Non-pigmented ciliary epithelial cell (primary cell): Measurements from ENCODE around the gene MACC1.

ENCODE experiments used
- DNase-seq: peaks from one replicate; pipeline ENCODE4 v3.0.0-alpha.2; 2010; ENCODE audit warnings: low read depth

The MACC1 gene

GRCh38 chr7:20172736-20173334 is 44.3 kb downstream of the MACC1 start:
- DNase-seq = peak; percentile 38

DNA sequence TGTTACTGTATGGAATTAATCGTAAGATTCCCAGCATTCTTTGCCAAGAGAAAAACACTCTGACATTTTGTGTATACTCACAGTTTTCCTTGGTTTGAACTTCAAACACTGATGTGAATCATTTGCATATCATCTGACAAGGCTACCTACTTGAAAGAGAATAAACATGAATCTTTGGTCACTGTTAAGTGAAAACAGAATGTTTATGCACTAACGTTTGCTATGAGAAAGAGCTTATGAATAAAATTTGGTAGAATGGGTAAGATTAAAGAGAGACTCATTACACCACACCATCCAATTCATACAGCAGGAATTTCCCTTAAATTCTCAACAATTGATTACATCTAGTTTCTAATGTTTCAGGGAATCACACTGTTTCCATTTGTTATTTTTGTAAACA is 46.6 kb downstream of the MACC1 start:
- DNase-seq = no peak

DNA sequence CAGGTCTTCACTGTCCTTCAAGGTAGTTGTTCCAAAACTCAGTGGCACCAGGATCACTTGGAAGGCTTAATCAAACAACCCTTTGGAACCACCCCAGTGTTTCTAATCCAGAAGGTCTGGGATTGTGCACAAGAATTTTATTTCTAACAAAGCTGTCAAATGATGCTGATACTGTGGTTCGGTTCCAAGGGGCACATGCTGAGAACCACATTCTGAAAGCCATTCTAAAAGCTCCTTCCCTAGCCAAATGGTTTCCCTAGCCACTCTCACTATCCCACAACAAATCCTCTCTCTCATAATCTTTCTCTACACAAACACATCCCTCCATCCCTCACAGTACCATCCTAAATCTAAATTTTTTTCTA is 52.1 kb downstream of the MACC1 start:
- no peak for DNase-seq

- no peak for DNase-seq
Measured at GRCh38 chr7:20164425-20165145, 52.6 kb downstream of the MACC1 start.

DNA sequence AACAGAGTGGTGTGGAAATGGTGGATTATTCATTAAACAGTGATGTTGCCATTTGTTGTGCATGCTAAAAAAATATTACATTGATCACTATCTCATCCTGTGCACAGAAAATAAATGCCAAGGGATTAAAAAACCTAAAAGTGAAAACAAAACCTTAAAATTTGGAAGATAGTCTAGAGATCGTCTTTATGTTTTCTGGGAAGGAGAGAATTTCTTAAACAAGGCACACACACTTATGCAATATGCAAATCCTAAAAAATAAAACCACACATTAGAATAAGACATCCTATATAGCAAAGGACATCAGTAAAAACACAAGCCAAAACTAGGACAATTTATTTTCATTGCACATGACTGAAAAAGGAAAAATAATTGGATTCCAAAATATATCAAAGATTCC is 54.5 kb downstream of the MACC1 start:
- DNase-seq = no peak

- DNase-seq = no peak
Measured at GRCh38 chr7:20159226-20159747, 57.9 kb downstream of the MACC1 start.

- no peak for DNase-seq
Measured at GRCh38 chr7:20158684-20159083, 58.5 kb downstream of the MACC1 start.

- DNase-seq = no peak
Measured at GRCh38 chr7:20157456-20157855, 59.7 kb downstream of the MACC1 start.

GRCh38 chr7:20153999-20154398 is 63.2 kb downstream of the MACC1 start:
- DNase-seq = no peak

DNA sequence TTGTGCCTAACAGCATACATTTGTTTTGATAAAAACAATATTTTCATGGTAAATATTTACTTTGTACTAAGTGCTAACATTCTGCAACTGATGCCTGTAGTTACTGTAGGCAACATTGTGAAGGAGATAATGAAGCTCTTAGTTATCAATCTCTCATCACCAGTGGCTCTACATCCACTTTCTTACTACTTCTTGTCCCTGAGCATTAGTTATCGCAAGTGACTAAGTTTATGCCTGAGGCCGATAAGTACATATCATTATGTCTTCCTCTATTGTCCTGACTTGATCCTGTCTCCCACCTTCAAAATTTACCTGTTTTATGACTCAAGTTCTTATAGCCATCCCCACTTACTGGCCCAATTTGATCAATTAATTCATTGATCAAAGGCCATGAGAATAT is 63.6 kb downstream of the MACC1 start:
- no peak for DNase-seq

DNA sequence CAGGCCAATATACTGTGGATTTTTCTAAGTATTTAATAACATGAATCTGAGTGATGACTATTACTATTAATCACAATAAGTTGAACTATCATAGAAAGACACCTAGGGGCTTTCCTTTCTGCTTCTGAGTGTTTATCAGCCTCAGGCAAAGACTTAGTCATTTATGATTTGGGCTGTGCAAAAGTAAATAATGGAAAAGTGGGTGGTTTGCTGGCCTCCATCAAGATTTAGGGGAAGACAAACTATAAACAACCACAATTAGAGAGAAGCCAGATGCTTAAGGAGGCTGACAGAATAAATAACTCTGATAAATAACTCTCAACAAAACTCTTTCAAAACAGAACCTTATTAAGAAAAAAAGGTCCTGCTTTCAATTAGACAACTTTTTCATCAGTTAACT is 64.7 kb downstream of the MACC1 start:
- no peak for DNase-seq

DNA sequence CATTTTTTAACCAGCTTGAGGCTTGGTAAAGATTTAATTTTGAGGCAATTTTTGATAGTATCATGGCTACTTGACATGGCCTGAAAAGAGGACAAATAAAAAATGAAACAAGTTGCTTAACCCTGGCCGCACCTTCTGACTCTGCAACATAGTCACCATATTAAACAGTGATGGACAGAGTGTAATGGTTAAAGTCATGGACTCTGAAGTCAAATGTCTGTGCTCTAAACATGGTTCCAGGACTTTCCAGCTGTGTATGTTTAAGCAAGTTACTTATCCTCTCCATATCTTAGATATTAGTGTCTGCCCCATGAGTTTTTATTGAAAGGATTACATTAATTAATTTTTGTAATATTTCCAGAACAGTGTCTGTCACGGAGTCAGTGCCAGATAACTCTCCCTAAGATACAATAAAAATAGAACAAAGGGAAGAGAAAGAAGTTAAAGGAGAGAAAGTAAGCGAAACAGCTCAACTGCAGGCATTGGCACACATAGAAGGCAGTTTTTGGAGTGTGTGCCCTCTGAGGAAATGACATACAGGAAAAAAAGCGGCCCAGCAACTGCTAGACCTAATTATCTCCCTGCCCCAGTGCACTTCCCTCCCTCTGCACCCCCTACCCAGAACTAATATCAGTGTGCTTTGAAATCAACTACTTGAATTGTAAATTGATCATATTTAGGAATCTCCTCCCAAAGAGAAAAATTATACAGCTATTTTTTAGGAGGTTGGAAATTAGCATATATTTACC is 65.3 kb downstream of the MACC1 start:
- no peak for DNase-seq

GRCh38 chr7:20146451-20146850 is 70.7 kb downstream of the MACC1 start:
- DNase-seq = no peak

DNA sequence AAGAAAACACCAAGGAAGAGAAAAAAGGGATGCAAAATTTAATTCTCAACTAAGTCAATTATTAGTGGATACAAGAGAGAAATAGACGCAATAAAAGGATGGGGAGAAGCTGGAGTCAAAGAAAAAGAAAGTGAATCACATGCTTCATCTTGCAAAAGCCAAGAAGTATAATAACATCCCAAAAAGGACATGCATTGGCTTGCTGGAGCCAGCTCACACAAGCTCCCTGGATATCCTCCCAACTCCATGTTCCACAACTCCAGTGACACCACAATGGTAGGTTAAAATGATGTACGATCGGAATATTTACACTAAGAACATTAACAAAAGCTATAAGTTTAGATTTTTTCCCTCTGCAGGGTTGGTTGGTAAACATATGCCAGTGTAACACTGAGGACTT is 72.4 kb downstream of the MACC1 start:
- DNase-seq = no peak

DNA sequence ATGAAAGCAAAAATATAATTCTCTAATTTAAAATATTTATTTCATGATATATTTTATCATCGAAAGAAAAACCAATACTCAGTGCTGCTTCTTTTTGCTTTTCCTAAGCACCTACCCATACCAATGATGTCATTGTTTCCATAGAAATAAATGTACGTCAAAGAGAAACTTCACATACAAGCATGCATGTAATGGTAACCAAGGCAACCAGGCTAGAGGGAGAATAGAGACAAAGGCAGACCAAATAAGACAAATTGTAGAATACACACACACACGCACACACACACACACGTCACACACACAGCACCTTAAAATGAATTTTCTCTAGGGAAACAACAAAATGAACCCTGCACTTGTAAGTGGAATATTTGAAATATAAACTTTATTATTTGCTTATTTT is 75.5 kb downstream of the MACC1 start:
- DNase-seq = no peak

DNA sequence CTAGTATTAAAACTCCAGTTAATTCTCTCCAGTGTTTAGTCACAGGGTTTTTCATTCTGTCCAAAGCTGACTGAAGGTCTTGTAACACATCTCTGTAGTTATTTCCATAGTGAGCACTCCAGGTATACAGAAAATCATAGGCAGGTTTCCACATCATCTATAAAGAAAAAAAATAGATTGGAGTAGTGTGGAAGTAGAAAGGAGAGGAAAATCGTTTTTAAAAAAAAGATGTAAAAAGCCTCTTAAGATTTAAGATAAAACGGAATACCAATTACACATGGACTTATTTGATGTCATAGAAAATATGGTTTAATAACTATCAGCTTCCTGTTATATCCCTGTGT is 76.2 kb downstream of the MACC1 start:
- no peak for DNase-seq

- no peak for DNase-seq
Measured at GRCh38 chr7:20140291-20141001, 76.7 kb downstream of the MACC1 start.

DNA sequence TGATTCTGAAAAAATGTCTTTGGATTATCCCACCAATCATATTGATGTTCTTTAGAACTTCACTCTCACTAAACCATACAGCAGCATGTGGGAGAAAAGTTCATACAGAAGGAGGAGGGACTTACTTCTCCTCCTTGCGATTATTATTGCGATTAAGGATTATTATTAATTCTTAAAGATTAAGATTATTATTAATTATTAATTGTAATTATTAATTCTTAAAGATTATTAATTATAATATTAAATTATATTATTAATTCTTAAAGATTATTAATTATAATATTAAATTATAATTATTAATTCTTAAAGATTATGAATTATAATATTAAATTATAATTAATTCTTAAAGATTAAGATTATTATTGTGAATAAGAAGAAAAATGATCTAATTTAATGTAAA is 80.5 kb downstream of the MACC1 start:
- DNase-seq = no peak

- no peak for DNase-seq
Measured at GRCh38 chr7:20133803-20134202, 83.4 kb downstream of the MACC1 start.

- DNase-seq = no peak
Measured at GRCh38 chr7:20132585-20132984, 84.6 kb downstream of the MACC1 start.

DNA sequence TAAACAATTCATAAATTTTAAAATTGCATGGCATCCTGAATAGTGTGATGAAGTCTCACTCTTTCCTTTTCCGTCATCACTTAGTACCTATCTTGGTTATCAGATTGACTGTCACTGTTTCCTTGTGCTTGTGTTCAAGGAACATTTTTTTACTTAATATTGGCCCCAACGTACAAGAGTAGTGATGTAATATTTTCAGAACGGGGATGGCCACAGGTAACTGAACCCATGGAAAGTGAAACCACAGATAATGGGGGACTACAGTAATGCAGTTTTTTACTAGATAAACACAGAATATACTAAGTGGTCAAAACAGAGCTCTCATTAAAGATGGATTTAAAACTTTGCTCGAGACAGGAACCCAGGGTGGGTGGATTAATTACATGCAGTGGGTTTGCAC is 85.4 kb downstream of the MACC1 start:
- DNase-seq = no peak

DNA sequence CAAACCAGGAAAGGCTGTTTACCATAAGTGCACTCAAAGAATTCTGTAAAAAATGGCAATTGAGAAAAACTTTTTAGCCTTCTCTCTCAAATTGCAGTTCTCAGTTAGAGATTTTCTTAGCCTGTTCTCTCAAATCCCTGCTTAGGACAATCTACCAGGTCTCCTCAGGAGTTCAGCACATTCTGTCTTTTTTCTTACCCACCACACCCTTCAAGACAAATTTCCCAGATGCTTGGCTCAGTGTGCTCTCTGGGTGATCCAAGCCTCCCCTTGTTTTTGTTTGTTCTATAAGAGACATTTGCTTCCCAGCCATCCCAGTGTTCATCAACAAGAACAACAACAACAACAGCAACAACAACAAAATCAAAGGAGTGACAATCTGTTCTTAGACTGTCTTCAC is 87.3 kb downstream of the MACC1 start:
- DNase-seq = no peak

DNA sequence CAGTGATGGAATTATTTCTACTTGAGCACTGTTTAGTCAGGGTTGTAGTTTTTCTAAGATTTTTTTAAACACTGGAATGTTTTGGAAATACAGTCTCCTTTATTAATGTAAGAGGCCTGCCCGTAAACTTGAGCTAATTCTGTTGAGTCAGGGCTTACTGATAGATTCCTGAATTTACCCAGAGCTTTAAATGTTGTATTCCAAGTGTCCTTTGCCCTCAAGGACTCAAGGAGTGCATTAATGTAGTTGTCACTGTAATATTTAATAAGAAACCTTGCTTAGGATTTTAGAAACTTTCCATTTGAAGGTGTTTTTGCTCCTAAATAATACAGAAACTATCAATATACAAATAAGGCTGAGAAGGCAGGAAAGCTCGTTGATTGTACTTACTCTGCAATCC is 89.2 kb downstream of the MACC1 start:
- no peak for DNase-seq
